HUES64 (cell line): ENCODE measurements around the gene TMC6.

Source experiments
- H3K27ac ChIP-seq: 2 replicates; pipeline ENCODE4 v1.7.0; 2013; ENCODE audit warnings: low read depth, low read length, inconsistent platforms
- H3K27me3 ChIP-seq: 2 replicates; pipeline ENCODE4 v1.6.1; 2013; ENCODE audit warnings: mild to moderate bottlenecking, low read length; ENCODE audit not compliant: insufficient read depth
- H3K36me3 ChIP-seq: 2 replicates; pipeline ENCODE4 v1.6.1; 2013; ENCODE audit warnings: mild to moderate bottlenecking, low read length; ENCODE audit not compliant: insufficient read depth
- H3K4me1 ChIP-seq: 2 replicates; pipeline ENCODE4 v1.6.1; 2013; ENCODE audit warnings: mild to moderate bottlenecking, low read length, moderate library complexity; ENCODE audit not compliant: insufficient read depth
- H3K4me3 ChIP-seq: 2 replicates; pipeline ENCODE4 v1.5.1; 2013; ENCODE audit warnings: mild to moderate bottlenecking, low read length, moderate library complexity
- H3K9ac ChIP-seq: 2 replicates; pipeline ENCODE4 v1.6.1; 2013; ENCODE audit warnings: mild to moderate bottlenecking, low read depth, low read length
- H3K9me3 ChIP-seq: 2 replicates; pipeline ENCODE4 v1.6.1; 2013; ENCODE audit warnings: low read depth, low read length; ENCODE audit not compliant: insufficient read depth
- WGBS: fragments of 150-250, 120-280 bp; methylation state at CpG from one replicate; pipeline ENCODE4 v1.1.7; 2013; ENCODE audit warnings: missing lambda C conversion rate; 5-methylcytosine and 5-hydroxymethylcytosine counted together

The TMC6 gene

GRCh38 chr17:78125976-78126894, 2.3 kb downstream of the TMC6 start:
- H3K4me1 ChIP-seq, result peaks cover 13% of the 10 kb centered on the region
- WGBS, result 90% methylated on average over 25 of the region's 25 CpGs
- no peak overlapping the region for H3K4me3 ChIP-seq
- H3K9me3 ChIP-seq, result no peaks in the 10 kb centered on the region
- peaks cover 10% of the 10 kb centered on the region for H3K27me3 ChIP-seq
- no peak overlapping the region for H3K9ac ChIP-seq
- H3K27ac ChIP-seq, result no peak overlapping the region
- H3K36me3 ChIP-seq, result peaks cover 31% of the 10 kb centered on the region

- no peaks in the 10 kb centered on the region for H3K9me3 ChIP-seq
- no peak overlapping the region for H3K4me3 ChIP-seq
- no peak overlapping the region for H3K9ac ChIP-seq
- 95% methylated on average over 39 of the region's 39 CpGs for WGBS
- peaks cover 13% of the 10 kb centered on the region for H3K4me1 ChIP-seq
- H3K27ac ChIP-seq, result no peak overlapping the region
- peaks cover 33% of the 10 kb centered on the region for H3K36me3 ChIP-seq
- H3K27me3 ChIP-seq, result peaks cover under 1% of the 10 kb centered on the region; the same call in 1 of the 2 replicates
These were observed 3.2 kb downstream of the TMC6 start for GRCh38 chr17:78125138-78125913.

DNA sequence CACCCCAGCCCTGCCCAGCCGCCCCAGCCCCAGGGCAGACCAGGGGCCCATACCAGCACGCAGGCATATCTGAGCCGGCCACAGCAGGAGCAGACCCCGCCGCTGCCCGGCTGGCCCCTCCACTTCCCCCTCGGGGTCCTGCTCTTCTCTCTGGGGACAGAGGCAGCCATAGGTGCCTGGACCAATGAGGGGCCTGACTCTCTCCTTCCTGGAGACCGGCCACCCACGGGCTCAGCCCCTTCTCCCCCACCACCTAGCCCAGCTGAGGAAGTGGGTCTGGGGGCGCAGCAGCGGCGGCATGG, 3.8 kb downstream of the TMC6 start:
- Histone ChIP-seq H3K9ac (no peak overlapping the region), H3K36me3 (peaks cover 33% of the 10 kb centered on the region), H3K27ac (no peak overlapping the region), H3K4me1 (peaks cover 13% of the 10 kb centered on the region), H3K27me3 (no peaks in the 10 kb centered on the region), H3K4me3 (no peak overlapping the region), H3K9me3 (no peaks in the 10 kb centered on the region)
- 94% methylated on average over 12 of the region's 12 CpGs for WGBS

- Histone ChIP-seq H3K27me3 (no peaks in the 10 kb centered on the region), H3K9ac (no peak overlapping the region), H3K9me3 (no peaks in the 10 kb centered on the region), H3K4me3 (no peak overlapping the region), H3K36me3 (peaks cover 33% of the 10 kb centered on the region), H3K4me1 (peaks cover 13% of the 10 kb centered on the region), H3K27ac (no peak overlapping the region)
- WGBS, result 94% methylated on average over 30 of the region's 30 CpGs
These were observed 4.3 kb downstream of the TMC6 start for GRCh38 chr17:78124081-78124835.

DNA sequence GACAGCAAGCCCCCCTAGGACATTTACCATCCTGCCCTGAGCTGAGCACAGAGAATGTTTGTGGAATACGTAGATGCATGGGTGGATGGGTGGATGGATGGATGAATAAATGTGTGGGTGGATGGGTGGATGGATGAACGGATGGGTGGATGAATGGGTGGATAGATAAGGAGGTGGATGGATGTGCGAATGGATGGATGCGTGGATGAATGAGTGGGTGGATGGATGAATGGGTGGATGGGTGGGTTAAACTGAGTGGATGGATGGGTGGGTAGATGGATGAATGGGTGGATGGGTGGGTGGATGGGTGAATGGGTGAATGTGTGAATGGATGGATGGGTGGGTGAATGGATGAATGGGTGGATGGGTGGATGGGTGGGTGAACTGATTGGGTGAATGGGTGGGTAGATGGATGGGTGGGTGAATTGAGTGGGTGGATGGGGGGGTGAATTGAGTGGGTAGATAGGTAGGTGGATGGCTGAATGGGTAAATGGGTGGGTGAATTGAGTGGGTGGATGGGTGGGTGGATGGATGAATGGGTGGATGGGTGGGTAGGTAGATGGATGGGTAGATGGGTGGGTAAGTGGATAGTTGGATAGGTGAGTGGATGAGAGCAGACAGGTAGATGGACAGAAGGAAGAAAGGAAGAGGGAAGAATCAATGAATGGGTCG, 5.2 kb downstream of the TMC6 start:
- Histone ChIP-seq H3K27ac (no peak overlapping the region), H3K9me3 (no peaks in the 10 kb centered on the region), H3K9ac (no peak overlapping the region), H3K27me3 (no peaks in the 10 kb centered on the region), H3K4me1 (peaks cover 9% of the 10 kb centered on the region), H3K36me3 (peaks cover 33% of the 10 kb centered on the region), H3K4me3 (no peak overlapping the region)
- 95% methylated on average over 5 of the region's 5 CpGs for WGBS

DNA sequence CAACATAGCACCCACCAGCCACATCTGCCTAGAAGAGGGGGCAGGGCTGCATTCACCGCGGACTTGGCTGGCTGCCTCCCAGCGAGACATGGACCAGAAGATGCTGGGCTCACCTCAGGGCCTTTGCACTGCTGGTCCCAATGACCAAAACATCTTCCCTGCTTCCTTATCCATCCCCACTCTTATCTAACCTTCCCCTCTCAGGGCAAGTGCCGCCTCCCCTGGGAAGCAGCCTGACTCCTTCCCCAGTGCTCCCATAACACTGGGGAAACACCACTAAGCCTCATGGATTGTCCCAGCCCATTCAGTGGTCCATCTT, 5.7 kb downstream of the TMC6 start:
- peaks cover 9% of the 10 kb centered on the region for H3K4me1 ChIP-seq
- 85% methylated on average over 4 of the region's 4 CpGs for WGBS
- no peaks in the 10 kb centered on the region for H3K9me3 ChIP-seq
- peaks cover 33% of the 10 kb centered on the region for H3K36me3 ChIP-seq
- no peak overlapping the region for H3K9ac ChIP-seq
- no peaks in the 10 kb centered on the region for H3K27me3 ChIP-seq
- no peak overlapping the region for H3K27ac ChIP-seq
- no peak overlapping the region for H3K4me3 ChIP-seq

DNA sequence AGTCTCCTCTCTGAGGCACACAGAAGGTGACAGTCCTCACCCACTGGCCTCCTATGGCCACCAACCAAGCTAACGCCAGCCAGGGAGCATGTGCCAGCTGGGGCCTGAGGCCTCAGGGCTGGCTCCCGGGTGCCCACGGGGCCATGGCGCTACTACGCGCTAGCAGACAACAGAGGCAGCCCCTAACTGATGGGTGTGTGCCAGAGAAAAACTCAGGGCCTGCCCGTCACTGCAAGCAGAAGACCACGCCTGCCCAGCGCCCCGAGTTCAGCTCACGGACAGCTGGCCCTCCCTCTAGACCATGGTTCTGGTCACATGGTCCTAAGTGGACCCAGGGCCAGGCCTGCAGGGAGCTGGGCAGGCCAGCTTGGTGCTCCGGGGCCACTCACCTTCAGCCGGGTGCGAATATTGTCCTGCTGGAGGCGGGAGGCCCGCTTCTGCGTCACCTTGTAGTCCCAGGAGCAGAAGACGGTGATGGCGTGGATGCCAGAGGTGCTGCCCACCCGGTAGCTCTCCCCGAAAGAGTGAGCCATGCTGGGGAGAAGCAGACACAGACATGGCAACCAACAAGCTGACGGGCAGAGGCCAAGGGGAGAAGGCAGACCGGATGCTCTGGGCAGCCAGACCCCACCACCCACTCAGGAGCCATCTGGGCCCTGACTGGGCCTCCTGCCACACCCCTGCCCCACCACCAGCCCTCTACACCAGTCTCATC, 6.2 kb downstream of the TMC6 start:
- Histone ChIP-seq H3K36me3 (peaks cover 33% of the 10 kb centered on the region), H3K27ac (no peak overlapping the region), H3K27me3 (no peaks in the 10 kb centered on the region), H3K9me3 (no peaks in the 10 kb centered on the region), H3K4me1 (peaks cover 7% of the 10 kb centered on the region), H3K9ac (no peak overlapping the region), H3K4me3 (no peak overlapping the region)
- 91% methylated on average over 23 of the region's 23 CpGs for WGBS

- 87% methylated on average over 11 of the region's 11 CpGs for WGBS
These were observed 6.7 kb downstream of the TMC6 start for GRCh38 chr17:78121801-78122215.

DNA sequence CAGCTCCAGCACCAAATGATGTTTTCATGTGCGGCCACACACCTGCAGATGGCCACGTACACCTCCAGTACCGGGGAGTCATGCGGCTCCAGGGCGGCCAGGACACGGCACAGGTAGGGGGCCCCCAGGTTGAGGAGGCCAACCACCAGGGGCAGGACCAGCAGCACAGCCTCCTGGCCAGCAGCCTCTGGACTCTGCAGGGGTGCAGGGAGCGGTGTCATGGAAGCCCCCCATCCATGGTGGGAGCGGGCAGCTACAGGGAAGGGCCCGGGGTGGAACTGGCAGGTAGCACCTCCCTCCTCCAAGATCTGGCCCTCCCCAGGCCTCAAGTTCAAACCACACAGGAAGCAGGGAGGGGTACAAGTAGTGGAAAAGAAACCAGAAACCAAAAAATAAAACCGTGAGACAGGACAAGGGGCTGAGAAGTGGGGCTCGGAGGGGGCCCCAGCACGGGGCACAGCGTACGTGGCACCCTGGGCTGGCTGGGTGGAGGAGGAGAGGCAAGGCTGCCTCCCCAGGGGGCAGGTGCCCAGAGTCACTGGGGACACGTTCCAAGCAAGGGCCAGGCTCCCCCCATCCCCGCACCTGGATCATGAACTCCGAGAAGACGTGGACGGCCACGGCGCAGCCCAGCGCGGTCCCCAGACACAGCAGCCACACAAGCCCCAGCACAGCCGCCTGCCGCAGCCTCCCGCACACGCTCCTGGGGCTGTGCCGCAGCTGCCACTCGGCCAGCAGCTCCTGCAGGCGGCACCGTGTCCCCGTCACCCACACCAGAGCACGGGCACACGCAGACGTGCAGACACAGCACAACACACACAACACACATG, 7.4 kb downstream of the TMC6 start:
- Histone ChIP-seq H3K9me3 (no peaks in the 10 kb centered on the region), H3K4me3 (no peak overlapping the region), H3K4me1 (no peaks in the 10 kb centered on the region), H3K27me3 (no peaks in the 10 kb centered on the region), H3K36me3 (peaks cover 33% of the 10 kb centered on the region), H3K27ac (no peak overlapping the region), H3K9ac (no peak overlapping the region)
- WGBS, result 92% methylated on average over 35 of the region's 35 CpGs

More at GRCh38 chr17:78121801-78122215, 6.7 kb downstream of the TMC6 start:
- Histone ChIP-seq H3K27ac (no peak overlapping the region), H3K27me3 (no peaks in the 10 kb centered on the region), H3K9ac (no peak overlapping the region), H3K4me3 (no peak overlapping the region), H3K9me3 (no peaks in the 10 kb centered on the region), H3K4me1 (peaks cover 2% of the 10 kb centered on the region), H3K36me3 (peaks cover 33% of the 10 kb centered on the region)

- H3K4me1 ChIP-seq, result no peaks in the 10 kb centered on the region
- 96% methylated on average over 13 of the region's 13 CpGs for WGBS
- H3K36me3 ChIP-seq, result peaks cover 33% of the 10 kb centered on the region
- no peaks in the 10 kb centered on the region for H3K27me3 ChIP-seq
- H3K9ac ChIP-seq, result no peak overlapping the region
- no peaks in the 10 kb centered on the region for H3K9me3 ChIP-seq
- H3K4me3 ChIP-seq, result no peak overlapping the region
- H3K27ac ChIP-seq, result no peak overlapping the region
These were observed 8.0 kb downstream of the TMC6 start for GRCh38 chr17:78120537-78120936.
